ENCODE measurements around the gene OR10J5.

GRCh38 chr1:159562680-159563079, 26.9 kb upstream of the OR10J5 start:
- TF ChIP-seq CTCF (IDR thresholded peaks at IDR 0.05 in 2 of 3, conservative IDR thresholded peaks at IDR 0.05 in 1 of 3; ENCODE audit: borderline replicate concordance in 1 of 3, insufficient read depth in 1 of 3, low read depth in 2 of 3, low read length in 2 of 3), result no peak
- TF ChIP-seq YY1 (IDR thresholded peaks at IDR 0.05; ENCODE audit: extremely low read depth, insufficient replicate concordance, low read depth, low read length), result no peak

Data from HCT116 (cell line).